Fibroblast of lung (primary cell): ENCODE data around the gene OSBPL9. TPM values are rescaled to one million over a fixed set of nuclear protein-coding genes. Genes with fewer than 3 reads are reported as not detected.
"Not testable (repeated sequence)": the region's sequence is repeated elsewhere in the genome, so short reads cannot be mapped to it uniquely, and the experiment has no call there.

ENCODE experiments used
- DNase-seq, 2 donors: peaks; one replicate each; pipeline versions ENCODE4 v3.0.0 to v3.0.0-alpha.2; 2010; ENCODE audit warnings: low read depth in 2 of 2
- H2AFZ ChIP-seq: 2 replicates; pipeline ENCODE4 v1.5.1; 2012; ENCODE audit warnings: low read length, control low read depth, inconsistent platforms
- H3K27ac ChIP-seq: 2 replicates; pipeline ENCODE4 v1.5.1; 2011; ENCODE audit warnings: low read length, control low read depth; ENCODE audit not compliant: insufficient read depth
- H3K27me3 ChIP-seq: 2 replicates; pipeline ENCODE4 v1.5.1; 2011; ENCODE audit warnings: mild to moderate bottlenecking, low read length; ENCODE audit not compliant: control insufficient read depth, insufficient read depth
- H3K36me3 ChIP-seq: 2 replicates; pipeline ENCODE4 v1.5.1; 2011; ENCODE audit warnings: low read length; ENCODE audit not compliant: control insufficient read depth, insufficient read depth
- H3K4me1 ChIP-seq: 2 replicates; pipeline ENCODE4 v1.5.1; 2011; ENCODE audit warnings: low read length; ENCODE audit not compliant: control insufficient read depth, insufficient read depth; ENCODE audit errors: extremely low read depth
- H3K4me2 ChIP-seq: 2 replicates; pipeline ENCODE4 v1.5.1; 2011; ENCODE audit warnings: low read length, control low read depth; ENCODE audit not compliant: insufficient read depth; ENCODE audit errors: extremely low read depth
- H3K4me3 ChIP-seq, 4 experiments: fragments of 200-600 bp in 1 of 4; sonication (generic) in 1 of 4; replicated peaks in 1 of 4; 2 replicates each; pipeline ENCODE4 v1.5.1; 2011 to 2016; ENCODE audit warnings: low read length in 4 of 4, low read depth in 3 of 4, mild to moderate bottlenecking in 3 of 4, control low read depth in 2 of 4, inconsistent platforms in 1 of 4, mixed read lengths in 1 of 4; ENCODE audit not compliant: insufficient read depth in 1 of 4; ENCODE audit errors: control extremely low read depth in 1 of 4
- H3K79me2 ChIP-seq: 2 replicates; pipeline ENCODE4 v1.5.1; 2012; ENCODE audit warnings: mild to moderate bottlenecking, low read length, inconsistent platforms; ENCODE audit not compliant: control insufficient read depth, insufficient read depth
- H3K9ac ChIP-seq: 2 replicates; pipeline ENCODE4 v1.5.1; 2011; ENCODE audit warnings: mild to moderate bottlenecking, low read length, control low read depth; ENCODE audit not compliant: insufficient read depth
- H3K9me3 ChIP-seq: 2 replicates; pipeline ENCODE4 v1.5.1; 2012; ENCODE audit warnings: low read depth, low read length; ENCODE audit not compliant: control insufficient read depth, insufficient read depth
- H4K20me1 ChIP-seq: 2 replicates; pipeline ENCODE4 v1.5.1; 2011; ENCODE audit warnings: low read length; ENCODE audit not compliant: control insufficient read depth, insufficient read depth; ENCODE audit errors: extremely low read depth
- CTCF ChIP-seq, 2 donors: IDR thresholded peaks in 1 of 2; conservative IDR thresholded peaks in 1 of 2; 1 replicate in 1 of 2; 2 replicates in 1 of 2; pipeline ENCODE4 v1.5.1; 2011 to 2012; ENCODE audit warnings: low read length in 2 of 2, control low read depth in 1 of 2, inconsistent platforms in 1 of 2, low read depth in 1 of 2, mild to moderate bottlenecking in 1 of 2
- EZH2 ChIP-seq: IDR thresholded peaks from 2 replicates; pipeline ENCODE4 v1.5.1; 2012; ENCODE audit warnings: low read length, control low read depth, mild to moderate bottlenecking; ENCODE audit errors: missing control alignments
- polyA plus RNA-seq, 2 donors: library from polyadenylated mRNA; depleted of rRNA in 1 of 2; stranded (reverse) in 1 of 2; unstranded in 1 of 2; fragments of >200 nt; gene quantifications; 2 replicates each; pipeline ENCODE4 v1.2.1, GENCODE V29; 2011 to 2012; ENCODE audit warnings: missing spikeins in 1 of 2
- total RNA-seq: library from RNA; depleted of rRNA; stranded (reverse); fragments of >200 nt; gene quantifications from 2 replicates; pipeline ENCODE4 v1.2.1, GENCODE V29; 2014

Gene OSBPL9
- total and polyA plus RNA-seq, 2 donors (not counting 1 experiment from before 2014, with no cell fraction given): 62.5 to 90.7 TPM

- H3K27me3 ChIP-seq: no peaks in the 10 kb centered on the region
- DNase-seq: no peak
- TF ChIP-seq CTCF (conservative IDR thresholded peaks at IDR 0.05 in 1 of 2, IDR thresholded peaks at IDR 0.05 in 1 of 2; ENCODE audit: low read depth in 1 of 2, low read length in 2 of 2): no peak
- no peak for TF ChIP-seq EZH2
- H3K9me3 ChIP-seq: no peaks in the 10 kb centered on the region
- no peaks in the 10 kb centered on the region for H3K79me2 ChIP-seq
- no peak overlapping the region for H3K27ac ChIP-seq
- H4K20me1 ChIP-seq: no peaks in the 10 kb centered on the region
- H3K4me2 ChIP-seq: no peak overlapping the region
- H2AFZ ChIP-seq: no peak overlapping the region
- H3K4me1 ChIP-seq: no peaks in the 10 kb centered on the region
- H3K4me3 ChIP-seq: no peak overlapping the region
- H3K9ac ChIP-seq: no peak overlapping the region
- no peaks in the 10 kb centered on the region for H3K36me3 ChIP-seq
These were observed 201.6 kb downstream of the OSBPL9 start for GRCh38 chr1:51818487-51818886.

- H3K9ac ChIP-seq, H3K9me3 ChIP-seq, H3K79me2 ChIP-seq, H3K4me1 ChIP-seq, H3K27me3 ChIP-seq, H2AFZ ChIP-seq, H3K4me2 ChIP-seq, DNase-seq, H3K4me3 ChIP-seq, H4K20me1 ChIP-seq, H3K27ac ChIP-seq, H3K36me3 ChIP-seq: not testable (repeated sequence)
These were observed 202.1 kb downstream of the OSBPL9 start for GRCh38 chr1:51819021-51819420.

DNA sequence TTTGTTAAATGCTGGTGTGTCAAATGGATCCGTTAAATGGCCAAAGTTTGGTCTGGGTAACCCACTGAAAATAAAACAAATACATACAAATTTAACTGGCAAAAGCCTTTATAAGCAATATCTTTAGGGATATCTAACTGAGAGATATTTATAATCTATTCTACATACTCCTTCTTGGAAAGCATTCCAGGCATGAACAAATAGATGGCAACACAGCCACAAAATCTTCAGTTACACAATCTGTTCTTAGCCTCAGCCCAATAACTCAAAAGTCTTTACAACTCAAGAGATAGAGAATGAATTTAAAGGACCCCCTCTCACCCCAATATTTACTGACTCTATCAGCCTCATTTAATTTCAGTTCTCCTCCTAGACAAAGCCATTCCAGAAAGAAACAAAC is 202.9 kb downstream of the OSBPL9 start:
- Histone ChIP-seq H3K27ac (no peak overlapping the region), H3K79me2 (no peaks in the 10 kb centered on the region), H3K9me3 (no peaks in the 10 kb centered on the region), H3K4me3 (no peak overlapping the region), H4K20me1 (no peaks in the 10 kb centered on the region), H3K4me1 (no peaks in the 10 kb centered on the region), H3K36me3 (peaks cover 2% of the 10 kb centered on the region), H3K27me3 (no peaks in the 10 kb centered on the region), H3K9ac (no peak overlapping the region), H2AFZ (no peak overlapping the region), H3K4me2 (no peak overlapping the region)
- DNase-seq: peak; percentile 6 to 13
- TF ChIP-seq CTCF (conservative IDR thresholded peaks at IDR 0.05 in 1 of 2, IDR thresholded peaks at IDR 0.05 in 1 of 2; ENCODE audit: low read depth in 1 of 2, low read length in 2 of 2) (no peak), EZH2 (no peak)
